IPS-15b (cell line): ENCODE results near the gene EMSY.
"Not testable (repeated sequence)": the region's sequence is repeated elsewhere in the genome, so short reads cannot be mapped to it uniquely, and the experiment has no call there.

Experiments
- H3K27me3 ChIP-seq: one replicate; pipeline ENCODE4 v1.6.1; 2013; ENCODE audit warnings: low read length; ENCODE audit not compliant: control insufficient read depth, insufficient read depth
- H3K36me3 ChIP-seq: one replicate; pipeline ENCODE4 v1.6.1; 2013; ENCODE audit warnings: low read length; ENCODE audit not compliant: control insufficient read depth, insufficient read depth
- H3K4me1 ChIP-seq: one replicate; pipeline ENCODE4 v1.6.1; 2013; ENCODE audit warnings: mild to moderate bottlenecking, low read length; ENCODE audit not compliant: control insufficient read depth, insufficient read depth
- H3K4me3 ChIP-seq: one replicate; pipeline ENCODE4 v1.5.1; 2013; ENCODE audit warnings: low read depth, low read length
- H3K9ac ChIP-seq: one replicate; pipeline ENCODE4 v1.6.1; 2013; ENCODE audit warnings: low read depth, mild to moderate bottlenecking, low read length
- H3K9me3 ChIP-seq: one replicate; pipeline ENCODE4 v1.6.1; 2013; ENCODE audit warnings: mild to moderate bottlenecking, low read length; ENCODE audit not compliant: control insufficient read depth, insufficient read depth

Gene EMSY, protein sequence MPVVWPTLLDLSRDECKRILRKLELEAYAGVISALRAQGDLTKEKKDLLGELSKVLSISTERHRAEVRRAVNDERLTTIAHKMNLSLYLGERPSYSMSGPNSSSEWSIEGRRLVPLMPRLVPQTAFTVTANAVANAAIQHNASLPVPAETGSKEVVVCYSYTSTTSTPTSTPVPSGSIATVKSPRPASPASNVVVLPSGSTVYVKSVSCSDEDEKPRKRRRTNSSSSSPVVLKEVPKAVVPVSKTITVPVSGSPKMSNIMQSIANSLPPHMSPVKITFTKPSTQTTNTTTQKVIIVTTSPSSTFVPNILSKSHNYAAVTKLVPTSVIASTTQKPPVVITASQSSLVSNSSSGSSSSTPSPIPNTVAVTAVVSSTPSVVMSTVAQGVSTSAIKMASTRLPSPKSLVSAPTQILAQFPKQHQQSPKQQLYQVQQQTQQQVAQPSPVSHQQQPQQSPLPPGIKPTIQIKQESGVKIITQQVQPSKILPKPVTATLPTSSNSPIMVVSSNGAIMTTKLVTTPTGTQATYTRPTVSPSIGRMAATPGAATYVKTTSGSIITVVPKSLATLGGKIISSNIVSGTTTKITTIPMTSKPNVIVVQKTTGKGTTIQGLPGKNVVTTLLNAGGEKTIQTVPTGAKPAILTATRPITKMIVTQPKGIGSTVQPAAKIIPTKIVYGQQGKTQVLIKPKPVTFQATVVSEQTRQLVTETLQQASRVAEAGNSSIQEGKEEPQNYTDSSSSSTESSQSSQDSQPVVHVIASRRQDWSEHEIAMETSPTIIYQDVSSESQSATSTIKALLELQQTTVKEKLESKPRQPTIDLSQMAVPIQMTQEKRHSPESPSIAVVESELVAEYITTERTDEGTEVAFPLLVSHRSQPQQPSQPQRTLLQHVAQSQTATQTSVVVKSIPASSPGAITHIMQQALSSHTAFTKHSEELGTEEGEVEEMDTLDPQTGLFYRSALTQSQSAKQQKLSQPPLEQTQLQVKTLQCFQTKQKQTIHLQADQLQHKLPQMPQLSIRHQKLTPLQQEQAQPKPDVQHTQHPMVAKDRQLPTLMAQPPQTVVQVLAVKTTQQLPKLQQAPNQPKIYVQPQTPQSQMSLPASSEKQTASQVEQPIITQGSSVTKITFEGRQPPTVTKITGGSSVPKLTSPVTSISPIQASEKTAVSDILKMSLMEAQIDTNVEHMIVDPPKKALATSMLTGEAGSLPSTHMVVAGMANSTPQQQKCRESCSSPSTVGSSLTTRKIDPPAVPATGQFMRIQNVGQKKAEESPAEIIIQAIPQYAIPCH (N-terminal part only)

DNA sequence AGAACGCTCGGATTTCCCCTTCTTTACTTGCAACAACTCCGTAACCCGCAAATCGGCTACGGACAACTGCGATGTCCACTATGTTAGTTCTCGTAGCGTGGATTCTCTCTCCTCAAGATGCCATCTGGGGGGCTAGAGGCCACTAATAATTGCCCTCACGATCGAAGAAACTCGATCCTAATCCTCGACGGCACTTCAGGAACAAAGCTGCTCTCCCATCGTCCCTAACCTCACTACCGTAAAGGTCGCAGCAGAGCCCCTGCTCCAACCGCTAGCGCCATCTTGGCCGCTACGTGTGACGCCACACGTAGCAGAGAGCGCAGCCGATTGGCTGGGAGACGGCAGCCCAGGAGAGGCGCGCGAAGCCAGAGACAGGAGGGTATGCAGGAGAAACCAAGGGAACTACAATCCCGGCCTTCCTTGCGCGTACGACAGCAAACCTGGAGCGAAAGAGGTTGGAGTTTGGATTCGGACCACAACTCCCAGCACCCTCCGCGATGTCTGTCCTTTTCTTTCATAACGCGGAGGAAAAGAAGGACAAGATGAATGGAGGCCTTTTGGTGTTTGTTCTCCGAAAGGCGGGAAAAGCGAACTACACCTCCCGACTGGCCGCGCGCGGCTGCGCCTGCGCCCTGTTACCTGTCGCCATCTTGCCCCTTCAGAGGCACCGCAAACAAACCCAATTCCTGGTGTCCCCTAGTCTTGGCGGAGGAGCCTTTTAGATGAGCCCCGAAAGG is at the start of gene EMSY:
Gene EMSY, plus strand, starts transcription at position 635 of the 737 bp plus-strand sequence. CDS start 1,921 bp downstream, outside the sequence.
- Histone ChIP-seq H3K4me1 (peaks cover 16% of the 10 kb centered on the region), H3K4me3 (peak within 1 kb of the TSS; percentile 98), H3K9ac (peak within 1 kb of the TSS; percentile 97), H3K9me3 (no peaks in the 10 kb centered on the region), H3K36me3 (no peaks in the 10 kb centered on the region), H3K27me3 (no peaks in the 10 kb centered on the region)

DNA sequence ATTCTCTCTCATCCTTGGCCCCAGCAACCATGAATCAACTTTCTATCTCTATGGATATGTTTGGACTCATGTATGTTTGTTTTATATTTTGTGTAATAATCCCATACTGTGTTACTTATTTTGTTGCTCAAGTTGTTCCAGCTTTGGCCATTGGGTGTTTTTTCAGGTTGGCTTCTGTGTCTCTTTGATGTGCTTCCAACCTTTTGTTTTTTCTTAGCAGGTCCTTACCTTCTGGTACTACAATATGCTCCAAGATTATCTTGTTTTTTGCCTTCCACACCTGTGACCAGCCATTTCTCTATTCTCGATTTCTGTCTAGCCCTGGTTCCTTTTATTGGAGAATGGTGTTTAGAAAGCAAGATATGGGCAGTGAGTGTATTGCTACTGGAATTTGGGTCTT is 49.5 kb upstream of the EMSY start:
- Histone ChIP-seq H3K36me3 (no peaks in the 10 kb centered on the region), H3K9me3 (no peaks in the 10 kb centered on the region), H3K9ac (no peak overlapping the region), H3K4me3 (no peak overlapping the region), H3K4me1 (no peaks in the 10 kb centered on the region), H3K27me3 (no peaks in the 10 kb centered on the region)

DNA sequence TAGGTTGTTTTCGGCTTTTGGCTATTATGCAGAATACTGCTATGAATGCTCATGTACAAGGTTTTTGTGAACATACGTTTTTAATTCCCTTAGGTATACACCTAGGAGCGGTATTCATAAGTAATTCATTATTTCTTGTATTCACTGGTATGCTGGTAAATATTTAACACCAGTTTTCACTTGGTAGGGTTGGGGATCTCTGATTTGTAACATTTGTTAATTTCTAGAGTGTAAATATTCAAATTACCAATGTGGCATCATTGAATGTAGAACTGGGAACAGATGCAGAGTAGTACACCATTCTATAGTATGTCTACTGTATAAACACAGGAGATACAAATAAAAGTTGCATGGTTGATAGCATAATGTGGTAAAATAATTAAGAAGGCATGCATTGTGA is 47.4 kb upstream of the EMSY start:
- H3K4me1 ChIP-seq = no peaks in the 10 kb centered on the region

DNA sequence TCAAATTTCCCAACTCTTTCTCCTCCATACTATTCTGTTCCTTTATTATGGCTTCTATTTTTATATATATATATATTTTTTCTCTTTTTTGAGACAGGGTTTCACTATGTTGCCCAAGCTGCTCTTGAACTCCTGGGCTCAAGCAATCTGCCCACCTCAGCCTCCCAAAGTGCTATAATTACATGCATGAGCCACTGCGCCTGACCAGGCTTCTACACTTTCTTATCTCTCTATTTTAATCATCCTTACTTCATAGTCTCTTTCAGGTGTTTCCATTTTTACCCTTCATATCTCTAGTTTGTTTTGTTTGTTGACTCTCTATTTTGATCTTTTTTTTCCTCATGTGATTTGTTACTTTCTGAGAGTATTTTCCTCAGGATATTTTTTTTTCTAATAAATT is 43.9 kb upstream of the EMSY start:
- Histone ChIP-seq H3K9ac (no peak overlapping the region), H3K4me3 (no peak overlapping the region), H3K36me3 (no peaks in the 10 kb centered on the region), H3K27me3 (no peaks in the 10 kb centered on the region), H3K9me3 (no peaks in the 10 kb centered on the region), H3K4me1 (no peaks in the 10 kb centered on the region)

More for the DNA sequence above, 47.4 kb upstream of the EMSY start:
- Histone ChIP-seq H3K9me3 (no peaks in the 10 kb centered on the region), H3K36me3 (no peaks in the 10 kb centered on the region), H3K27me3 (no peaks in the 10 kb centered on the region), H3K4me3 (no peak overlapping the region), H3K9ac (no peak overlapping the region)

DNA sequence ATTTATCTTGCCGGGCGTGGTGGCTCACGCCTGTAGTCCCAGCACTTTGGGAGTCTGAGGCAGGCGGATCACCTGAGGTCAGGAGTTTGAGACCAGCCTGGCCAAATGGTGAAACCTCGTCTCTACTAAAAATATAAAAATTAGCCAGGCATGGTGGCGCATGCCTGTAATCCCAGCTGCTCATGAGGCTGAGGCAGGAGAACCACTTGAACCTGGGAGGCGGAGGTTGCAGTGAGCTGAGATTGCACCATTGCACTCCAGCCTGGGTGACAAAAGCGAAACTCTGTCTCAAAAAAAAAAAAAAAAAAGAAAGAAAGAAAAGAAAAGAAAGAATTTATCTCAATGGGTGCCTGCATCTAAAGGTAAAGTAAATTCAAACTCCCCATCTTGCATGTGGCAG is 43.3 kb upstream of the EMSY start:
- not testable (repeated sequence) for H3K4me1 ChIP-seq, H3K36me3 ChIP-seq, H3K9ac ChIP-seq, H3K9me3 ChIP-seq, H3K4me3 ChIP-seq, H3K27me3 ChIP-seq

DNA sequence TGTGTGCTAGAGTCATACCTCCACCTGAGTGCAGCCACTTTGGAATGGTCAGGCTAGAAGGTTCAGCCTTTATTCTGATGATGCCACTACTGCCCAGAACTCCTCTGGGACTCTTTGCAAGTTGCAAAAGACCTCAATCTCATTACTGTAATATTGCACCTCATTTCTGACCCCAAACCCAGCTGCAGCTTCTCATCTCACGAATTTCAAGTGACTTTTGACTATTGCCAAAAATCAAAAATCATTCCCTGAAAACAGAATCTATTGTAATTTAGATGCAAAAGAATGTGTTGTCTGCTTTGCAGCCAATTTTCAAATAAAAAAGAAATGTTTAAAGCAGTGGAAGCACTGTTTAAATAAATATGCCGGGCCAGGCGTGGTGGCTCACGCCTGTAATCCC is 38.5 kb upstream of the EMSY start:
- H3K27me3 ChIP-seq = no peaks in the 10 kb centered on the region
- H3K4me3 ChIP-seq = no peak overlapping the region
- no peaks in the 10 kb centered on the region for H3K4me1 ChIP-seq
- no peak overlapping the region for H3K9ac ChIP-seq
- H3K36me3 ChIP-seq = no peaks in the 10 kb centered on the region
- H3K9me3 ChIP-seq = no peaks in the 10 kb centered on the region

DNA sequence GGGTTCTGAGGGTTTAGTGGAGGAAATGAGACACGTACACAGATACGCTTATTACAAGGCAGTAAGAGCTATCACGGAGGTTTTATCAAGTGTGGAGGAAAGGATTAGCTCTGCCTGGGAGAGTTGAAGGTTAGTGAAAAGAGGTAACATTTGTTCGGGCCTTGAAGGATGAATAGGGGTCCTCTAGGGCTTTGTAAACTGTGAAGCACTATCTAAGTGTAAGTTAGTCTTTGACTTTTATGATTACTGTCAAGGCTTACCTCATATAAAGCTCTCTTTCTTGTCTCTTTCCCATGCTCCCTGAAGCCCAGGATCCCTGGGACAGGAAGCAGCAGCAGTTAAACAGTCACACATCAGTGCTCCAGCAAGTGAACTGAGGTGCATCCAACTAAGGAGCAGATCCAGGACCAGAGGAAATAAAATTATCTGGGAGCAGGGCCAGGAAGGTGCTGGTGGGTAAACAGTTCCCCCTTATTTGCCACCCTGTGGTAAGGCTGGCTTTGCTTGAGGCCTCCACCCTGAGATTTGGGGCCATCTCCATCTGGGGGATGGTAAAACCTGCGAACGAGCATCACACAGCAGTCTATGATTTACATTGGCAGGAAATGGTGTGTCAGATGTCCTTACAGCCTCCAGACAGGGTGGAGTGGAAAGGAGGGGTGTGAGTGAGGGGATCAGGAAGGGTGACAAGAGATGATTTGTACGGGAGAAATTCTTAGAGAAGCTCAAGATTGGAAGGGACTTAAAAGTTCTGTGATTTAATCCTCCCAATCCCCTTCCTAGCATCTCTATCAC is 36.5 kb upstream of the EMSY start:
- H3K9me3 ChIP-seq = no peaks in the 10 kb centered on the region
- H3K36me3 ChIP-seq = no peaks in the 10 kb centered on the region
- no peaks in the 10 kb centered on the region for H3K27me3 ChIP-seq
- H3K4me1 ChIP-seq = no peaks in the 10 kb centered on the region
- H3K9ac ChIP-seq = no peak overlapping the region
- H3K4me3 ChIP-seq = no peak overlapping the region

DNA sequence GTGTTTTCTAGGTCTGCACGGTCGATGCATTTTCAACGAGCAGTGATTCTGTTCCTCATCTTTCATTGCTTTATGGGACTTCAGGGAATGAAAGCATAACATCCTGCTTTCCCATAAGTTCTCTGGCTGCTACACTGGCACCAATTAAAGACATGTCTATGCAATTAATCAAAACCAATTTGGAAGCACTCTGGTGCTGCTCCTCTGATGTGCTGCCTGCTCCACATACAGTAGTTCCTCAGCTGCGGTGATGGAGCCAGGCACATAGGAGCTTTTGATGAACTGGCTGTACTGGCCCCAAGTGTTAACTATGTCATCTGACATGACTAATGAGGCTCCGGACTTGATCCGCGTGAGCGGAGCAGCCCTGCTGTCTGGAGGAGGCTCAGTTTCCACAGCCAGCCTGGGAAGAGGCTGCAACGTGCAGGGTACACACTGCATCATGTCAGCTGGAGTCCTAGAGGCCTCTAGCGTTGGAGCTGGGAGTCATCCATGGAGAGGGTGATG is 33.9 kb upstream of the EMSY start:
- Histone ChIP-seq H3K9ac (no peak overlapping the region), H3K4me3 (no peak overlapping the region), H3K9me3 (no peaks in the 10 kb centered on the region), H3K4me1 (no peaks in the 10 kb centered on the region), H3K27me3 (no peaks in the 10 kb centered on the region), H3K36me3 (no peaks in the 10 kb centered on the region)

DNA sequence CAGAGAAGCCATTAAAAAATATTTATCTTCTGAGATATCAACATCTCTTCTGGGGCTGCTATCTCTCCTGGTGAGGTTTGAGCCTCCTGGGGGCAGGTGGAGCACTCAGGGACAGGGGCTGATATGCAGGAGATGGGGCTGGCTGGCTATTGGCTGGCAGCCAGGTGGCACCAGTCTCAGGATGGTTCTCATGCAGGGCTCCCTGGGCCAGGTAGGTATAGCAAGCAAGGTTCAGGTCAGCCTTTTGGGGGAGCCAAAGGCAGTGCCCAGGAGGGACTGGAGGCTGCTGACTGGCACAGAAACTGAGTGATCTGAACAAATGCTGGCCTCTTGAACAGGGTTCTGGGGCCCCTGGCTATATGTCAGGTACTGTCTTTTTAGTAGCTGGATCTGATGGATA is 29.7 kb upstream of the EMSY start:
- Histone ChIP-seq H3K9ac (no peak overlapping the region), H3K4me3 (no peak overlapping the region), H3K4me1 (no peaks in the 10 kb centered on the region), H3K9me3 (no peaks in the 10 kb centered on the region), H3K36me3 (no peaks in the 10 kb centered on the region), H3K27me3 (no peaks in the 10 kb centered on the region)

DNA sequence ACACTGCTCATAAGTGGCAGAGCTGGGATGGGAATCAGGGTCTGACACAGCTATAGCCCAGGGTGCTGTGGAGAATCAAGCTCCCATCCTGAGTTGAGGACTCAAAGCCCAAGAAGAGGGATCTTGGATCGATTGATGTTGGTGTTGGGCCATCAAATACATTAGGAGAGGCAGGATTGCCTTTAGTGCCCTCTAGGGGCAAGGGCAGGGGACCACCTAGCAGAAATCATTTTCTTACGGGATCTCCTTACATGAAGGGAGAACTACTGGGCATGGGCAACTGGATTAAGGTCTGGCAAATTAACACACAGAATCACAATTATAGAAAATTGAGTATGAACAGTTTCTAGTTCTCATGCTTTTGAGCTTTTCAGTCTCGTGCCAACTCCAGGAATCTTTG is 24.9 kb upstream of the EMSY start:
- Histone ChIP-seq H3K4me3 (no peak overlapping the region), H3K36me3 (no peaks in the 10 kb centered on the region), H3K27me3 (no peaks in the 10 kb centered on the region), H3K4me1 (no peaks in the 10 kb centered on the region), H3K9me3 (no peaks in the 10 kb centered on the region), H3K9ac (no peak overlapping the region)
